ENCODE results near the gene FBLN2. TPM values are rescaled to one million over a fixed set of nuclear protein-coding genes. Genes with fewer than 3 reads are reported as not detected.

Gene FBLN2
- total RNA-seq, 1 donor from 2014 or later, result 1.3 TPM

DNA sequence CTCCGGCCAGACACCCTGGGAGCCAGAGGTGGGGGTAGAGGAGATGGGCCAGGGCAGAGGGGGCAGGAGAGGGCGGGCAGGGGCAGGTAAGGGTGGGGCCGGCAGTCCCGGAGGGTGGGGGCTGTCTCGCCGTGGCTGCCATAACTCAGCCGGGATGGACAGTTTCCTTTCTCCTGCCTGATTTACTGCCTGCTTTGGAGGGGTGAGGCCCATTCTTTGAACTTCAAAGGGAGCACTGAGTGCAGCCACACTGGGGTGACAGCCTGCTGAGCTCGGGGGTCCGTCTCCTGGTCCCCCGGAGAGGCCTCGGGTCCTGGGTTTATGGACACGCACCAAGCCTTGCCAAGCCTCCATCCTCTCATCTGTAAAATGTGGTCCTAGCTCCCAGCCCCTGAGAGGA is 135.4 kb downstream of the FBLN2 start:
- peaks cover 4% of the 10 kb centered on the region for H3K27me3 Mint-ChIP-seq
- H3K27ac Mint-ChIP-seq, result no peak overlapping the region
- CTCF ChIA-PET, result no interaction called here

DNA sequence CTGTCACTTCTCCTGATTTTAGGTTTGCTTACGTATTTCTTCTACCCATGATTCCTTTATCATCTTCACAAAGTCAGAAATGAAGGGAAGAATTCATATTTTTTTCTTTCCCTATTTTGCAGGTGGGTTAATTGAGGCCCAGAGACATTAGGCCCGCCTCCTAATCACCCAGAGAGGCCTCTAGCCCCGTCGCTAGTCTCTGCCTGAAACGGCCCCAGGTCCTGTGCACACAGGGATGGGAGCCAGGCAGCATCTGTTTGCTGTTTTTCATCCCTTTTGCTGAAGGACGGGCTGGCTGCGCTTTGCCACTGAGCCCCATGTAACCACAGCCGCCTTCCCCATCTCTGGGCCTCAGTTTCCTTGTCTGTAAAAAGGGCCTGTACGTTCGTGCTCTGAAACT is 135.9 kb downstream of the FBLN2 start:
- H3K9me3 Mint-ChIP-seq, result no peaks in the 10 kb centered on the region
- no peak overlapping the region for H3K4me3 Mint-ChIP-seq
- DNase-seq (no peak), ATAC-seq (ENCODE audit: low read depth) (no peak)
- no peaks in the 10 kb centered on the region for H3K4me1 Mint-ChIP-seq
- CTCF ChIA-PET, result no interaction called here
- POLR2A ChIA-PET, result no interaction called here
- H3K27ac Mint-ChIP-seq, result no peak overlapping the region
- H3K27me3 Mint-ChIP-seq, result peaks cover 4% of the 10 kb centered on the region
- H3K36me3 Mint-ChIP-seq (ENCODE audit: low read depth), result no peaks in the 10 kb centered on the region
- TF ChIP-seq, protein P1, sequence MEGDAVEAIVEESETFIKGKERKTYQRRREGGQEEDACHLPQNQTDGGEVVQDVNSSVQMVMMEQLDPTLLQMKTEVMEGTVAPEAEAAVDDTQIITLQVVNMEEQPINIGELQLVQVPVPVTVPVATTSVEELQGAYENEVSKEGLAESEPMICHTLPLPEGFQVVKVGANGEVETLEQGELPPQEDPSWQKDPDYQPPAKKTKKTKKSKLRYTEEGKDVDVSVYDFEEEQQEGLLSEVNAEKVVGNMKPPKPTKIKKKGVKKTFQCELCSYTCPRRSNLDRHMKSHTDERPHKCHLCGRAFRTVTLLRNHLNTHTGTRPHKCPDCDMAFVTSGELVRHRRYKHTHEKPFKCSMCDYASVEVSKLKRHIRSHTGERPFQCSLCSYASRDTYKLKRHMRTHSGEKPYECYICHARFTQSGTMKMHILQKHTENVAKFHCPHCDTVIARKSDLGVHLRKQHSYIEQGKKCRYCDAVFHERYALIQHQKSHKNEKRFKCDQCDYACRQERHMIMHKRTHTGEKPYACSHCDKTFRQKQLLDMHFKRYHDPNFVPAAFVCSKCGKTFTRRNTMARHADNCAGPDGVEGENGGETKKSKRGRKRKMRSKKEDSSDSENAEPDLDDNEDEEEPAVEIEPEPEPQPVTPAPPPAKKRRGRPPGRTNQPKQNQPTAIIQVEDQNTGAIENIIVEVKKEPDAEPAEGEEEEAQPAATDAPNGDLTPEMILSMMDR (IDR thresholded peaks at IDR 0.05), result no peak
- intact Hi-C loops (cut with micrococcal nuclease), result no loop called here

More for the DNA sequence above, 135.4 kb downstream of the FBLN2 start:
- Mint-ChIP-seq H3K36me3 (ENCODE audit: low read depth) (no peaks in the 10 kb centered on the region), H3K4me1 (no peaks in the 10 kb centered on the region), H3K9me3 (no peaks in the 10 kb centered on the region), H3K4me3 (no peak overlapping the region)
- intact Hi-C loops (cut with micrococcal nuclease), result no loop called here
- TF ChIP-seq, protein P1 (IDR thresholded peaks at IDR 0.05), result no peak
- ATAC-seq (ENCODE audit: low read depth) (no peak), DNase-seq (no peak)
- POLR2A ChIA-PET, result no interaction called here

GRCh38 chr3:13685721-13686120 is 136.8 kb downstream of the FBLN2 start:
- Mint-ChIP-seq H3K9me3 (no peaks in the 10 kb centered on the region), H3K27me3 (peaks cover 4% of the 10 kb centered on the region), H3K4me3 (no peak overlapping the region), H3K27ac (no peak overlapping the region), H3K4me1 (no peaks in the 10 kb centered on the region), H3K36me3 (ENCODE audit: low read depth) (no peaks in the 10 kb centered on the region)
- no peak for ATAC-seq (ENCODE audit: low read depth)
- TF ChIP-seq, protein P1 (IDR thresholded peaks at IDR 0.05), result no peak
- intact Hi-C loops (cut with micrococcal nuclease), result no loop called here
- CTCF ChIA-PET, result no interaction called here
- no peak for DNase-seq
- POLR2A ChIA-PET, result no interaction called here

DNA sequence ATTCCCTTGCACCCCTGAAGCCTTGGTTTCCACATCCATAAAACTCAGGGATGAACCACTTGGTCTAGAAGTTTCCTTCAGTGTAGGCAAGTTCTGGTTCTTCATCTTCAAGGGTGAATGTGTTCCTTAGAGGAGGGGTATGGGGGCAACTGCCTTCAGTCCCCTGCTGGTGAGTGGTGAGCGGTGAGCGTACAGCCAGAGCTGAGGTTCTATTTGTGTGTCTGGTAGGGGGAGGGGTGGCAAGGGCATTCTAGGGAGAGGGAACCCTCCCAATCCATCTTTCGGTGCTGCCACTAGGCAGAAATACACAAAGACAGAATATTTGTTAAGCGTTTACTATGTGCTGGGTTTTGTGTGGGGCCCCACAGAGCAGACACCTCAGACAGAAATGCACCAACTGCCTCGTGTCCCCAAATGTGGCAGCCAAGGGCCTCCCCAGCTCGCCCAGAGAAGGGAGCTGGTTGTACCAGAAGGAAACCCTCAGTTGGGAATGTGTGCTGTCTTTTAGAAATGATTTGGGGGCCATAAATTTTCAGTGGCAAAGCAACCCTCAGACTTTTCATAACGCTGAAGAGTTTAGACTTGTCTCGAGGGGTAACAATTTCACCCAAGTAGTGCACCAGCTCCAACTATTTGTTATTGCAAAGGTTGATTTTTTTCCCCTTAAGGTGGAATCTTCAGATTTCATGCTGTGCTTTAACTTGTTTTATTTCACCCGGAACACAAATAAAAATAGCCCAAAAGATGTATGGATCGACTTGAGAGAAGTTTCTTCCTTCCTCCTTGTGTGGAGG is 137.6 kb downstream of the FBLN2 start:
- Mint-ChIP-seq H3K27ac (no peak overlapping the region), H3K9me3 (no peaks in the 10 kb centered on the region), H3K36me3 (ENCODE audit: low read depth) (no peaks in the 10 kb centered on the region), H3K4me1 (no peaks in the 10 kb centered on the region), H3K27me3 (peaks cover 4% of the 10 kb centered on the region), H3K4me3 (no peak overlapping the region)
- DNase-seq, result no peak
- TF ChIP-seq, protein P1 (IDR thresholded peaks at IDR 0.05), result no peak
- ATAC-seq (ENCODE audit: low read depth), result no peak
- ChIA-PET CTCF (no interaction called here), POLR2A (no interaction called here)
- intact Hi-C loops (cut with micrococcal nuclease), result no loop called here

GRCh38 chr3:13687517-13687943 is 138.6 kb downstream of the FBLN2 start:
- POLR2A ChIA-PET, result no interaction called here
- DNase-seq (no peak), ATAC-seq (ENCODE audit: low read depth) (no peak)
- H3K36me3 Mint-ChIP-seq (ENCODE audit: low read depth), result no peaks in the 10 kb centered on the region
- intact Hi-C loops (cut with micrococcal nuclease), result no loop called here
- no peaks in the 10 kb centered on the region for H3K9me3 Mint-ChIP-seq
- TF ChIP-seq, protein P1 (IDR thresholded peaks at IDR 0.05), result no peak
- CTCF ChIA-PET, result no interaction called here
- H3K27ac Mint-ChIP-seq, result no peak overlapping the region
- peaks cover 6% of the 10 kb centered on the region for H3K27me3 Mint-ChIP-seq
- H3K4me3 Mint-ChIP-seq, result no peak overlapping the region
- H3K4me1 Mint-ChIP-seq, result no peaks in the 10 kb centered on the region

Other genes starting within 250 kb of the FBLN2 start
- 82.5 and 91.9 TPM in 2 replicates for gene NUP210, start 128.8 kb upstream of the FBLN2 start, total RNA-seq
- 1.6 and 2.5 TPM in 2 replicates for gene HDAC11, start 68.8 kb upstream of the FBLN2 start, total RNA-seq